ENCODE results near the gene TECPR1.

DNA sequence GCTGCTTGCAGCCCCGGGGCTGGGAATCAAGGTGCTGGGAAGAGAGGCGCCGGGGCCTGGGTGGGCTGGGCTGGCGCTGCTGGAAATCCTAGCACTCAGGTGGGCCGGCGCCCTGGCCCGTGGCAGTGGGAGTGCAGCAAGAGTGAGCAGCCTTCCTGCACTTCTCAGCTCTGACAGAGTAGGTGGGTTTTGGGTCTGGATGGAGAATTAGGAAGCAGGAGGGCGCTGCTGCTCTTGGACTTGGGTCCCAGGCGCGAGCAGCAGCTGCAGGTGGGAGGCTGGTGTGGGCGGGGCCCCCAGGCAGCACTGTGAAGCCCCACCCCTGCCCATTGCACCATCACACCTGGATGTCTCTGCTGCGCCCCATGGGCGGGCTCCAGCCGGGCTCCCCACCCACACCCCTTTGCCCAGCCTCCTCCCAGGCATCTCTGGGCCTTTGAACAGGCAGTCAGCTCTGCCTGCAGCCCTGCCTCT lies 35.5 kb upstream of the TECPR1 start:
- TF ChIP-seq POLR2AphosphoS5 (IDR thresholded peaks at IDR 0.05): no peak
- TF ChIP-seq POLR2A (IDR thresholded peaks at IDR 0.05): no peak
